ENCODE results near the gene PSMA7. TPM values are rescaled to one million over a fixed set of nuclear protein-coding genes. Genes with fewer than 3 reads are reported as not detected.

The PSMA7 gene
- total RNA-seq, 1 donor from 2014 or later = 201 TPM

GRCh38 chr20:62174870-62175624 is 31.9 kb upstream of the PSMA7 start:
- no peaks in the 10 kb centered on the region for H3K27me3 Mint-ChIP-seq (ENCODE audit: low read depth)
- TF ChIP-seq CTCF (IDR thresholded peaks at IDR 0.05; ENCODE audit: unreplicated experiment) = no peak
- H3K27ac Mint-ChIP-seq = no peak overlapping the region
- H3K4me3 Mint-ChIP-seq = no peak overlapping the region
- DNase-seq (ENCODE audit: low spot score in 2 of 2, unreplicated experiment in 2 of 2) = no peak
- H3K4me1 Mint-ChIP-seq = no peaks in the 10 kb centered on the region
- H3K9me3 Mint-ChIP-seq = no peaks in the 10 kb centered on the region
- H3K36me3 Mint-ChIP-seq = peaks cover 20% of the 10 kb centered on the region

DNA sequence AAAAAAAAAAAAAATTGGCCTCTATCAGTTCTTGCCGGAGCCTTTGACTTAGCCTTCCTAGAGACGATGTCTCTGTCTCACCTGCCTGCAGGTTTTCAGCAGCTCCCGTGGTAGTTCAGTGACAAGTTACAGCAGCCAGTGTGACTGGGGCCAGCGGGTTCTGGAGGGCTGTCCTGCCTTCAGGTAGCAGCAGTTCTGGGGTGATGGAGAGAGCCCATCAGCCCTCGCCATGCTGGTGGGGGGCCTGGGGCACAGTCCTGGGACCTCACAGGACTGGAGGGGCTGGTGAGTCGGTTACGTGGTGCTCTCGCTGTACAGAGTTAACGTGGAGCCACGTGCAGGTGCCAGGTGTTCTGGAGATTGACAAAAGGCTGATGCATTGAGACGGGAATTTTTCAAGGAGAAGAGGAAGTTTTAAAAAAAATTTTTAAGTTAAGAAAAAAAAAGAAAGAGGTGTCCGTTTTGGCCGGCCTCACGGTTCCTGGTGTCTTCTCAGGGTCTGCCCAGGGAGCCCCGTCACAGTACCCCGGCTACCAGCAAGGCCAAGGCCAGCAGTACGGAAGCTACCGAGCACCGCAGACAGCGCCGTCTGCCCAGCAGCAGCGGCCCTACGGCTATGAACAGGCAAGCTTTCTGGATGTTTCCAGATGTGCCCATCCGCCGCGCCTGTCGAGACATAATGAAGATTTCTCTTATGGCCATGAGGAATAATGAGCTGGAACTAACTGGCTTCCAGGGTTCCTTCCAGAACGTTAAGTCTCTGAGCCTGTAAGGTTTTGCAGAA is 31.0 kb upstream of the PSMA7 start:
- Mint-ChIP-seq H3K4me3 (no peak overlapping the region), H3K9me3 (no peaks in the 10 kb centered on the region), H3K36me3 (peaks cover 20% of the 10 kb centered on the region), H3K4me1 (no peaks in the 10 kb centered on the region), H3K27me3 (ENCODE audit: low read depth) (no peaks in the 10 kb centered on the region), H3K27ac (no peak overlapping the region)
- TF ChIP-seq CTCF (IDR thresholded peaks at IDR 0.05; ENCODE audit: unreplicated experiment) = no peak
- DNase-seq (ENCODE audit: low spot score in 2 of 2, unreplicated experiment in 2 of 2) = no peak

DNA sequence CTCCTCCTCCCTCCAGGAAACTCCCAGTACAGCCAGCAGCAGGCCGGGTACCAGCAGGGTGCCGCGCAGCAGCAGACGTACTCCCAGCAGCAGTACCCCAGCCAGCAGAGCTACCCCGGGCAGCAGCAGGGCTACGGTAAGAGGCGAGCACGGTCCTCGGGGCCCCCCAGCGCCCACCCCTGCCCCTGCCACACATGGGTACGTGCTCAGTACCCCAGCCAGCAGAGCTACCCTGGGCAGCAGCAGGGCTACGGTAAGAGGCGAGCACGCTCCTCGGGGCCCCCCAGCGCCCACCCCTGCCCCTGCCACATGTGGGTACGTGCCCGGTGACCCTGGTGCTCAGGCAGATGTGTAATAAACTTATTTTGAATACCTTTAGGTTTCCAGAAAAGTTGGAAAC is 29.5 kb upstream of the PSMA7 start:
- Mint-ChIP-seq H3K4me3 (no peak overlapping the region), H3K27me3 (ENCODE audit: low read depth) (no peaks in the 10 kb centered on the region), H3K4me1 (no peaks in the 10 kb centered on the region), H3K36me3 (peaks cover 19% of the 10 kb centered on the region), H3K27ac (no peak overlapping the region), H3K9me3 (no peaks in the 10 kb centered on the region)
- TF ChIP-seq CTCF (IDR thresholded peaks at IDR 0.05; ENCODE audit: unreplicated experiment) = no peak
- DNase-seq (ENCODE audit: low spot score in 2 of 2, unreplicated experiment in 2 of 2) = no peak

DNA sequence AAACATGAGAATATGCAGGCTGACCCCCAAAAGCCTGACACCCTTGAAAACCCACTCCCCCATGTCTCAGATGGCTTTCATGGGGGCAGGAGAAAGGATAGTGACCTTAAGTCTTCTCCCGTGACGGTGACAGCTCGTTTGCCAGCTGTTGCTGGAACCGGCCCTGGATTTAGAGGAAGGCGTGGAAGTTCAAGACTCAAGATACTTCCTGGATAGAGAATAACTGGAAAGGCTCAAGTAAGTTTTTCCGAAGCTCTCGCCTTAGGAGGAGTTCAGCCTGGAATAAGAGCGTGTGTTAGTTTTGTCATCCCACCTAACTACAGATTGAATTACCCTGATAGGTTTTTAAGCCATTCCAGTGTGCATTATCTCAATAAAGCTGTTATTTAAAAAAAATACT is 28.1 kb upstream of the PSMA7 start:
- no peak for DNase-seq (ENCODE audit: low spot score in 2 of 2, unreplicated experiment in 2 of 2)
- H3K9me3 Mint-ChIP-seq = no peaks in the 10 kb centered on the region
- no peaks in the 10 kb centered on the region for H3K27me3 Mint-ChIP-seq (ENCODE audit: low read depth)
- no peak overlapping the region for H3K27ac Mint-ChIP-seq
- H3K4me3 Mint-ChIP-seq = no peak overlapping the region
- no peaks in the 10 kb centered on the region for H3K4me1 Mint-ChIP-seq
- peaks cover 21% of the 10 kb centered on the region for H3K36me3 Mint-ChIP-seq
- no peak for TF ChIP-seq CTCF (IDR thresholded peaks at IDR 0.05; ENCODE audit: unreplicated experiment)

DNA sequence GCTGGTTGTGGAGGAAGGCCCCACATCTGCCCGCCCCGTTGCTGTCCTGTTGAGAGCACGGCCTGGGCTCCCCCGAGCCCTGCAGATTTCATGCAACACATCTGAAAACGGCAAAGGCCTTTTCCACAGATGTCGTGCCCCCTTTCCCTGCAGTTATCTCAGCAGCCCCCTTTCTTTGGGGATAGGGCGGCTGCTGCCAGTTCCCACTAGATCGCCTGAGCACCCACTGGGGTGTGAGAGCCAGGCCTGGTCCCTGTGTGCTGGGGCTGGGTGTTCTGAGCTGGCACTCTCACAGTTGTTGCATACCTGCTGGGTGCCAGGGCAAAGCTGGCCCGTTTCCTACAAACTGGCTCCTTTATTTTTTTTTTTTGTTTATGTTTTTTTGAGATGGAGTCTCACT is 27.3 kb upstream of the PSMA7 start:
- DNase-seq (ENCODE audit: low spot score in 2 of 2, unreplicated experiment in 2 of 2) = no peak
- Mint-ChIP-seq H3K9me3 (no peaks in the 10 kb centered on the region), H3K27ac (no peak overlapping the region), H3K27me3 (ENCODE audit: low read depth) (no peaks in the 10 kb centered on the region), H3K4me3 (no peak overlapping the region), H3K4me1 (no peaks in the 10 kb centered on the region), H3K36me3 (peaks cover 21% of the 10 kb centered on the region)
- TF ChIP-seq CTCF (IDR thresholded peaks at IDR 0.05; ENCODE audit: unreplicated experiment) = no peak

All from mesothelial cell of epicardium (in vitro differentiated cells).